SK-N-MC (cell line): ENCODE measurements around the gene PDLIM7.

Source experiments
- EZH2 ChIP-seq: fragments of 200-600 bp; sonication (generic); IDR thresholded peaks from one replicate; pipeline ENCODE4 v1.6.1; 2017; ENCODE audit warnings: antibody characterized with exemption
- POLR2AphosphoS5 ChIP-seq: IDR thresholded peaks from 2 replicates; pipeline ENCODE4 v1.6.1; 2012; ENCODE audit warnings: mild to moderate bottlenecking, low read depth, low read length, borderline replicate concordance

DNA sequence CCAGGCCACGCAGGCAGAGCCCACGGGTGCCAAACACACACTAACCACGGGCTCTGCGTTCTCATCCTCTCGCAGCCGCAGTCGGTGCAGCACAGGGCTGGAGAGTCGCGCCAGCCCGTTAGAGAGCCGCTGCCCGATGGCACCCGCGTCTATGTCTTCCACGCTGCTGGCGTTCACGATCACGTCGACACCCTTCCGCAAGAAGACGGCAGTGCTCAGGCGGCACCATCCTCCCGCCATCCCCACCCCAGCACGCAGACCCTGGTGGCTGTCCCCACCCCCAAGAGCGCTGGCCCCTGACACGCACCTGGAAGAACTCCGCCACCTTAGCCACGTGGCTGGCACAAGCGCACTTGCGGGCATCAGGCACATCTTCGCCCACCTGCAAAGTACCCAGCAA lies 30.0 kb downstream of the PDLIM7 start:
- TF ChIP-seq POLR2AphosphoS5 (no peak), EZH2 (no peak)
